Stimulated activated CD4-positive, alpha-beta T cell treated with anti-CD3 and anti-CD28 coated beads, Interleukin-15, amount 100 ng/mL, for 48 hours (primary cell): ENCODE measurements around the gene CES5A.
"Not testable (repeated sequence)": the region's sequence is repeated elsewhere in the genome, so short reads cannot be mapped to it uniquely, and the experiment has no call there.

Experiments used
- DNase-seq, 2 donors: peaks; one replicate each; pipeline ENCODE4 v3.0.0-alpha.2; 2020; ENCODE audit warnings: low read depth in 2 of 2

The CES5A gene

GRCh38 chr16:55875273-55875672 is at the start of gene CES5A:
Gene CES5A, minus strand, starts transcription at chr16:55875373. Its CDS starts 152 bp downstream, at chr16:55875221.
- DNase-seq = no peak

- no peak for DNase-seq
These were observed 47.5 kb upstream of the CES5A start for GRCh38 chr16:55922662-55923061.

- DNase-seq = no peak
These were observed 42.4 kb upstream of the CES5A start for GRCh38 chr16:55917373-55918160.

- no peak for DNase-seq
These were observed 40.1 kb upstream of the CES5A start for GRCh38 chr16:55915096-55915827.

- DNase-seq = no peak
These were observed 39.2 kb upstream of the CES5A start for GRCh38 chr16:55914383-55914782.

- DNase-seq = no peak
These were observed 38.5 kb upstream of the CES5A start for GRCh38 chr16:55913716-55914115.

- DNase-seq = not testable (repeated sequence)
These were observed 37.9 kb upstream of the CES5A start for GRCh38 chr16:55913121-55913520.

GRCh38 chr16:55912022-55912421 is 36.8 kb upstream of the CES5A start:
- DNase-seq = no peak

- DNase-seq = no peak
These were observed 36.4 kb upstream of the CES5A start for GRCh38 chr16:55911616-55912015.

GRCh38 chr16:55909876-55910275 is 34.7 kb upstream of the CES5A start:
- no peak for DNase-seq

- no peak for DNase-seq
These were observed 33.5 kb upstream of the CES5A start for GRCh38 chr16:55908641-55909040.

GRCh38 chr16:55907661-55908060 is 32.5 kb upstream of the CES5A start:
- DNase-seq = no peak

- no peak for DNase-seq
These were observed 30.9 kb upstream of the CES5A start for GRCh38 chr16:55906123-55906522.

GRCh38 chr16:55905651-55906050 is 30.5 kb upstream of the CES5A start:
- no peak for DNase-seq

GRCh38 chr16:55901566-55902217 is 26.5 kb upstream of the CES5A start:
- DNase-seq = no peak

GRCh38 chr16:55900616-55901393 is 25.6 kb upstream of the CES5A start:
- DNase-seq = no peak

- DNase-seq = no peak
These were observed 24.7 kb upstream of the CES5A start for GRCh38 chr16:55899857-55900256.

GRCh38 chr16:55898592-55898991 is 23.4 kb upstream of the CES5A start:
- DNase-seq = no peak

GRCh38 chr16:55892821-55893220 is 17.6 kb upstream of the CES5A start:
- DNase-seq = no peak

- DNase-seq = no peak
These were observed 14.3 kb upstream of the CES5A start for GRCh38 chr16:55889518-55889917.

- DNase-seq = no peak
These were observed 13.4 kb upstream of the CES5A start for GRCh38 chr16:55888546-55888945.

GRCh38 chr16:55876854-55877253 is 1.7 kb upstream of the CES5A start:
- no peak for DNase-seq
